ENCODE data around the gene RAB1B. TPM values are rescaled to one million over a fixed set of nuclear protein-coding genes. Genes with fewer than 3 reads are reported as not detected.
A peak's percentile ranks its signal among the peaks of the same experiment; 100 is the strongest.

The RAB1B gene
- total RNA-seq, 2 experiments from 2014 or later: 118 to 124 TPM

DNA sequence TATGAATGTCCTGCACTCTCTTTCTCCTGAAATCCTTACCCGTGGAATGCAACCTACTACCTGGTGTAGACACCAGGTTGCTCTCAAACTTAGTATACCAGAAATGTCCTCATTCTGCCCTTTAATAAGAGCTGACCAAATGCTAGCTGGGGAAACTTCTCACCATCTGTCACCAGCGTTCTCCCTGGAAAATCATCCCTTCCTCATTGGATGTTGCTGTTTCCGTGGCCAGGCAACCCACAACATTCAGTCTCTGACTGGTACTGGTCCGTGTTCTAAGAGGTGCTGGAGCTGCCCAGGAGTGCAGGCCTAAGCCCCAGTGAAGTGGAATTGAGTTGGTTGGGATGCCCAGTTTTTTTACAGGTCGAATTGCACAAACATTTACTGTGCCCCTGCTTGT is 40.7 kb upstream of the RAB1B start:
- ChIA-PET CTCF (interaction anchor here (0.9 to 1.1 kb wide), 3 partner anchors 42 to 183 kb away, joined by 3 to 4 read pairs (median 3); no protein-coding TSS in a partner anchor), POLR2A (no interaction called here)
- Mint-ChIP-seq H3K36me3 (peaks cover 16% of the 10 kb centered on the region), H3K27ac (peak overlapping the region; percentile 13), H3K27me3 (no peaks in the 10 kb centered on the region), H3K4me3 (no peak overlapping the region), H3K9me3 (no peaks in the 10 kb centered on the region), H3K4me1 (ENCODE audit: low read depth) (peaks cover 9% of the 10 kb centered on the region)
- no peak for DNase-seq
- intact Hi-C loops (cut with micrococcal nuclease): no loop called here

DNA sequence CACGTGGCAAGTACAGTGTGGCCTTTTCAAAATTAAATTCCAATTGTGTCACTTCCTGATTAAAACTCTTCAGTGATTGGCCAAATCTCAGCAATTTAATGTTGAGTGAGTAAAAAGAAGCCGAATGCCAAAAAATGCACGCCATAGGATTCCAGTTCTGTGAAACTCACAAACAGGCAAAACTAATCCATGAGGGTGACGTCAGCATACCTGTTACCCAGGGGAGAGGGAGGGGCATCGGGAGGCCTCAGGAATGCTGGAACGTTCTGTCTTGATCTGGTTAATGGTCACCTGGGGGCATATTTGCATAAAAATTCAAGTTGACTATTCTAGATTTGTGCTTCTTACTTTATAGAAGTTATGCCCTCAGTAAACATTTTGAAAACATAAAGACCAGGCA is 39.9 kb upstream of the RAB1B start:
- peaks cover 20% of the 10 kb centered on the region for H3K36me3 Mint-ChIP-seq
- peaks cover 7% of the 10 kb centered on the region for H3K4me1 Mint-ChIP-seq (ENCODE audit: low read depth)
- no peaks in the 10 kb centered on the region for H3K27me3 Mint-ChIP-seq
- H3K27ac Mint-ChIP-seq: no peak overlapping the region
- DNase-seq: no peak
- no peak overlapping the region for H3K4me3 Mint-ChIP-seq
- H3K9me3 Mint-ChIP-seq: no peaks in the 10 kb centered on the region
- CTCF ChIA-PET: interaction anchor here (0.9 kb wide), 1 partner anchor 184 kb away, joined by 3 read pairs; no protein-coding TSS in a partner anchor
- intact Hi-C loops (cut with micrococcal nuclease): no loop called here
- POLR2A ChIA-PET: no interaction called here

DNA sequence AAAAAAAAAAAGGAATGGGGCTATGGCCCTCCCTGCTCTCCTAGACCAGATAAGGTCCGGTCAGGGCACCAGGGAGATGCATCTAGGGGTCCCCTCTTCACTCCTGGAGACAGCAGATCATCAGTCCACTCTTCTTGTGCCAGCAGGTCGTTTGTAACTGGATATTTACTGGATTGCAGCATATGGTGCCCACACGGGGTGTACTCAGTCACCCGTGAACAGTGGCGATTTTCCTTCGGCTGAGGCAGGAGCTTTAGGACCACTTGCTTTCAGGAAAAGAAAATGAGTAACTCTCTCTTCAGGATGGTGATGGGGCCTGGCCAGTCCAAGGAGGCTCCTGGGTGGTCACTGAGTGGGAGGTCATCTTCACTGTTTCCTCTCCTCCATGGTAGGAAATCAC is 38.3 kb upstream of the RAB1B start:
- peaks cover 7% of the 10 kb centered on the region for H3K4me1 Mint-ChIP-seq (ENCODE audit: low read depth)
- H3K4me3 Mint-ChIP-seq: no peak overlapping the region
- POLR2A ChIA-PET: no interaction called here
- CTCF ChIA-PET: no interaction called here
- peaks cover 24% of the 10 kb centered on the region for H3K36me3 Mint-ChIP-seq
- no peak for DNase-seq
- intact Hi-C loops (cut with micrococcal nuclease): no loop called here
- no peaks in the 10 kb centered on the region for H3K9me3 Mint-ChIP-seq
- no peaks in the 10 kb centered on the region for H3K27me3 Mint-ChIP-seq
- H3K27ac Mint-ChIP-seq: no peak overlapping the region

DNA sequence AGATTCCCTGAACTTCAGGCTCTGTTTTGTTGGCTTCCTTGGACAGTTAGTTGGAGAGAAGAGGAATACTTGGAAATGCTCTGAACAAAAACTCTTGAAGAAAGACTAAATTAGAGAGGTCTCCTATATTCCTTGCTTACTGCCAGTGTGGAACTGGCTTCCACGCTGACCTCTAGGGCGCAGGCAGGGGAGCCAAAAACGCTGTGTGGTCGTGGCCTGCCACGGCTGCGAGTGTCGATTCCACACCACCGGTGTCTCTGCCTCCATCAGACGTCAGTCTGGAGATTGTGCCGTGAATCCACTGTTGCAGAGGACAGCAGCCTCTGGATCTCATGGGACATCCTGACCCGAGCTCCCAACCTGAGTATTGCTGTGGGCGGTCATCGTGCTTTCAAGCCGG is 37.5 kb upstream of the RAB1B start:
- intact Hi-C loops (cut with micrococcal nuclease): no loop called here
- no peak for DNase-seq
- H3K4me1 Mint-ChIP-seq (ENCODE audit: low read depth): peaks cover 6% of the 10 kb centered on the region
- ChIA-PET CTCF (no interaction called here), POLR2A (no interaction called here)
- H3K27me3 Mint-ChIP-seq: no peaks in the 10 kb centered on the region
- H3K36me3 Mint-ChIP-seq: peaks cover 31% of the 10 kb centered on the region
- no peak overlapping the region for H3K4me3 Mint-ChIP-seq
- no peaks in the 10 kb centered on the region for H3K9me3 Mint-ChIP-seq
- no peak overlapping the region for H3K27ac Mint-ChIP-seq

DNA sequence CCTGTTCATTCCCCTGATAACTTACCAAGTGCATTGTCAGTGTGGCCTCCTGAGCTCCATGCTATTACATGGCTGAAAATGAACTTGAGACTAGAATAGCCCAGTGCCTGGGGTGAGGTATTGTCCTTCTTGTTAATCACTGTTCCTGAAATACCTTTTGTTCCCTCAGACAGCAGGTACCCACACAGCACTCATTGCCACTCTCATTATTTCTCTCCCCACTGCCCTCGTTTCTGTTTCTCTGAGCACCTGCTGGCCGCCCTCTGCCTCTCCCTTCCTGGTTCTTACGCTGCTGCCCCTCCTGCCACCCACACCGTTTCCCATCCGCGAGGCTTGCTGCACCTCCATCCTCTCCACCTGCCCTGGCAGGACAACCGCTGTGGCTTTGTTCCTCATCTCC is 36.9 kb upstream of the RAB1B start:
- ChIA-PET CTCF (no interaction called here), POLR2A (no interaction called here)
- H3K27ac Mint-ChIP-seq: no peak overlapping the region
- H3K36me3 Mint-ChIP-seq: peaks cover 31% of the 10 kb centered on the region
- H3K4me1 Mint-ChIP-seq (ENCODE audit: low read depth): peaks cover under 1% of the 10 kb centered on the region
- no peaks in the 10 kb centered on the region for H3K9me3 Mint-ChIP-seq
- no peaks in the 10 kb centered on the region for H3K27me3 Mint-ChIP-seq
- intact Hi-C loops (cut with micrococcal nuclease): no loop called here
- no peak overlapping the region for H3K4me3 Mint-ChIP-seq
- DNase-seq: no peak

DNA sequence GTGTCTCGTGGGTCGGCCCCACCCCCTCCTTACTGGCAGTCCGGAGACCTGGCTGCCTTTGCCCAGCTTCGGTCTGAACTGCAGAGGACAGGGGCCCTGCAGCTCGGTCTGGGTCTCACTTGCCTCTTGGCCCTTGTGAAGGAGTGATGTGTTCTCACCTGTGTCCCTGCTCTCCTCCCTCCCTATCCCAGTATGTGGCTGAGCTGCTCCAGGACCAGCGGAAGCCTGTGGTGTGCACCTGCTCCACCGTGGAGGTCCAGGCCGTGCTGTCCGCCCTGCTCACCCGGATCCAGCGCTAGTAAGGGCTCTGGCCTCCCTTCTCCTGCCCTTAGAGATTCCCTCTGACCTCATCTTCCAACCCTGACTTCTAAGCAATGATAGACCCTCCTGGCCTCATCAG is 35.7 kb upstream of the RAB1B start:
- peaks cover 35% of the 10 kb centered on the region for H3K36me3 Mint-ChIP-seq
- POLR2A ChIA-PET: no interaction called here

DNA sequence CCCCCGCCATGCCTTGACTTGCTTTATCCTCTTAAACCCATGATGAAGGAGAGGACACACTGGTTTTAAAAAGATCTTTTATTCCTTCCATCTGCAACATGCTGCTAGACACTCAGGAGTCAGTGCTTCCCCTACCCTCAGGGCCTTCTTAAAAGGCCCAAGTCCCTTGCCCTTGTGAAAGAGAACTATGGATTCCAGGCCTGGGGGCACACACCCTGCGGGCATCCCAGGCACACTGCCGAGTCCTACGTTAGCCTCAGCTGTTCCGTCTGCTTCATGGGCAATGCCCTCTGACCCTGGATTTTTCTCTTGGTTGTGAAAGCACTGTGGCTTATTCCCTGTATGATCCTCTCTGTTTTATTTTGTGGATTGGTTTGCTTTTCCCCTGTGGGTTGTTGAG is 35.1 kb upstream of the RAB1B start:
- no peak overlapping the region for H3K27ac Mint-ChIP-seq
- no peaks in the 10 kb centered on the region for H3K27me3 Mint-ChIP-seq
- intact Hi-C loops (cut with micrococcal nuclease): no loop called here
- no peak overlapping the region for H3K4me3 Mint-ChIP-seq
- peaks cover 33% of the 10 kb centered on the region for H3K36me3 Mint-ChIP-seq
- no peaks in the 10 kb centered on the region for H3K9me3 Mint-ChIP-seq
- ChIA-PET CTCF (no interaction called here), POLR2A (no interaction called here)
- no peak for DNase-seq
- H3K4me1 Mint-ChIP-seq (ENCODE audit: low read depth): no peaks in the 10 kb centered on the region

More for the DNA sequence above, 35.7 kb upstream of the RAB1B start:
- no peak overlapping the region for H3K27ac Mint-ChIP-seq
- H3K9me3 Mint-ChIP-seq: no peaks in the 10 kb centered on the region
- intact Hi-C loops (cut with micrococcal nuclease): loop anchor here (1.0 kb wide), 1 partner anchor 22 kb away; no protein-coding TSS in a partner anchor
- no peaks in the 10 kb centered on the region for H3K27me3 Mint-ChIP-seq
- H3K4me1 Mint-ChIP-seq (ENCODE audit: low read depth): no peaks in the 10 kb centered on the region
- no peak for DNase-seq
- CTCF ChIA-PET: no interaction called here
- no peak overlapping the region for H3K4me3 Mint-ChIP-seq

DNA sequence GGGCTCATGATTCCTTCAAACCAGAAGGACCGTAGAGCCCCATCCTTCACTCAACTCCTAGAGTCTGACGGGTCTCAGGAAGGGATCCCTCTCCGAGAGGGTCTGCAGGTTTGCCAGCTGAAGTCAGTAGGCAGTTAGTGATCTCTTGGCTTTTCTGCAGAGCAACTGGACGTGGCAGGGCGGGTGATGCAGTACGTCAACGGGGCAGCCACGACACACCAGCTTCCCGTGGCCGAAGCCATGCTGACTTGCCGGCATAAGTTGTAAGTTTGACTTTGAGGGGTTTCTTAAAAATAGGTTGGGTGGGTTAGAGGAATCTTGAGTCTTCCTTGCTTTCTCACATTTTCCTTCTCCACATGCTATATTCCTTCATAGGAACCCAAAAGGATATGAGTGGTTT is 33.3 kb upstream of the RAB1B start:
- CTCF ChIA-PET: no interaction called here
- Mint-ChIP-seq H3K4me3 (no peak overlapping the region), H3K27me3 (no peaks in the 10 kb centered on the region), H3K27ac (peak overlapping the region; percentile 10), H3K36me3 (peaks cover 34% of the 10 kb centered on the region), H3K4me1 (ENCODE audit: low read depth) (no peaks in the 10 kb centered on the region), H3K9me3 (no peaks in the 10 kb centered on the region)
- DNase-seq: no peak
- intact Hi-C loops (cut with micrococcal nuclease): no loop called here
- POLR2A ChIA-PET: no interaction called here

DNA sequence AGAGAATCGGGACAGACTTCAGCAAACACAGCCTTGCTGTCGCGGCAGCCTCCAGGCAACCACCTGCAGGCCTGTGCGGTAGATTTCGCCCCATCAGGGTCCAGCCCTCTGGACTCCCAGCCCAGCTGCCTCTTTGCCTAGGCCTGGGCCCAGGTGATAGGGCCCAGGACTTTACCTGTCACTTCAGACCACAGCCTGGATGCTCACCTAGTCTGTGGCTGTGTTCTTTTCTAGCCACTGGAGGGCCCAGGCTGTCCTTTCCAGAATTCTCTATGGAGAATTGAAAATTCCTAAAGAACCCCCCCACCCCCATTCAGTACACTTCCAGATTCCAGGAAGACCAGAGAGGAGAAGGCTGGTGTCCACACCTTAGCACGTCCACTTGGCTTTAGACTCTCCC is 30.6 kb upstream of the RAB1B start:
- intact Hi-C loops (cut with micrococcal nuclease): no loop called here
- Mint-ChIP-seq H3K36me3 (peaks cover 39% of the 10 kb centered on the region), H3K9me3 (no peaks in the 10 kb centered on the region), H3K27me3 (no peaks in the 10 kb centered on the region), H3K27ac (peak overlapping the region; percentile 39), H3K4me1 (ENCODE audit: low read depth) (no peaks in the 10 kb centered on the region), H3K4me3 (no peak overlapping the region)
- CTCF ChIA-PET: interaction anchor here (1.1 kb wide), 1 partner anchor 12 kb away, joined by 3 read pairs; no protein-coding TSS in a partner anchor
- POLR2A ChIA-PET: interaction anchor here (1.2 kb wide), 1 partner anchor 14 kb away, joined by 3 read pairs; no protein-coding TSS in a partner anchor
- no peak for DNase-seq

DNA sequence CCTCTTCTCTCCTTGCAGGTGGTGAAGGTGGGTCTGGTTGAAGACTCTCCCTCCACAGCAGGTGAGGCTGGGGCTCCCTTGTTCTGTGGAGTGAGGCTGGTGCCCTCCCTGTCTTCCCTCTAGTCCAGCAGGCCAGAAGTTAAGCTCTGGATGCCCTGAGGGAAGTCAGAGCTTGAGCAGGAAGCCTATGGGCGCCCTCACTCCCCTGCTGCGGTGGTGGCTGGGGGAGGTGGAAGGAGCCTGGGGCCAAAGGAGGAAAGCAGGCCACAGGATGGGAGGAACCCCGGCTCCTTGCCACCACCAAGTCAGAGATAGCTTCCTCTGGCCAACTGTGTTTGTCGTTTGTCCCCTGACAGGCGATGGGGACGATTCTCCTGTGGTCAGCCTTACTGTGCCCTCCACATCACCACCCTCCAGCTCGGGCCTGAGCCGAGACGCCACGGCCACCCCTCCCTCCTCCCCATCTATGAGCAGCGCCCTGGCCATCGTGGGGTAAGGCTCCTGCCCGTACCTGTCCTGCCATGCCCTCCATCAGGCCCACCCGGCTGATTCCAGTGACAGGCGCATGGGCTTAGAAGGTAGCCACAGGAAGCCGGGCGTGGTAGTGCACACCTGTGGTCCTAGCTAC is 29.5 kb upstream of the RAB1B start:
- ChIA-PET CTCF (no interaction called here), POLR2A (interaction anchor here (1.2 kb wide), 1 partner anchor 13 kb away, joined by 3 read pairs; no protein-coding TSS in a partner anchor)
- H3K27me3 Mint-ChIP-seq: no peaks in the 10 kb centered on the region
- no peaks in the 10 kb centered on the region for H3K9me3 Mint-ChIP-seq
- no peaks in the 10 kb centered on the region for H3K4me1 Mint-ChIP-seq (ENCODE audit: low read depth)
- intact Hi-C loops (cut with micrococcal nuclease): no loop called here
- H3K27ac Mint-ChIP-seq: no peak overlapping the region
- H3K4me3 Mint-ChIP-seq: no peak overlapping the region
- DNase-seq: no peak
- peaks cover 38% of the 10 kb centered on the region for H3K36me3 Mint-ChIP-seq

DNA sequence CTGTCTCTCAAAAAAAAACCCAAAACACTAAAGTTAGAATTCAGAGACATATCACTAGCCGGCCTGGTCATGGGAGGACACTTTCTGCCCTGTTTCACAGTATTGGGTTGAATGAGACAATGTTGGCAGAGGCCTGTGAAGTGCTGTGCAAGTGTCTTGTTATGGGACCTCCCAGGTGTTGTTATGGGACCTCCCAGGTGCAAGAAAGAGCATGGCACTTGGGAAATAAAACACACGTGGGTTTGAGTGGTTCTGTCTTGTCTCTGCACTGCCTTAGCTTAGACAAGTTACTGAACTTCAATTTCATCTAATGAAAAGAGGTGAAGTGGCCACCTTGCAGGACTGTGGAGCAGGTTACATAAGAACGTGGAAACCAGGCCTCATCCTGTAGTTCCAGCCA is 28.9 kb upstream of the RAB1B start:
- no peaks in the 10 kb centered on the region for H3K9me3 Mint-ChIP-seq
- peaks cover 38% of the 10 kb centered on the region for H3K36me3 Mint-ChIP-seq
- DNase-seq: no peak
- H3K4me3 Mint-ChIP-seq: no peak overlapping the region
- intact Hi-C loops (cut with micrococcal nuclease): no loop called here
- no peaks in the 10 kb centered on the region for H3K4me1 Mint-ChIP-seq (ENCODE audit: low read depth)
- CTCF ChIA-PET: no interaction called here
- no peaks in the 10 kb centered on the region for H3K27me3 Mint-ChIP-seq
- no peak overlapping the region for H3K27ac Mint-ChIP-seq
- POLR2A ChIA-PET: no interaction called here

DNA sequence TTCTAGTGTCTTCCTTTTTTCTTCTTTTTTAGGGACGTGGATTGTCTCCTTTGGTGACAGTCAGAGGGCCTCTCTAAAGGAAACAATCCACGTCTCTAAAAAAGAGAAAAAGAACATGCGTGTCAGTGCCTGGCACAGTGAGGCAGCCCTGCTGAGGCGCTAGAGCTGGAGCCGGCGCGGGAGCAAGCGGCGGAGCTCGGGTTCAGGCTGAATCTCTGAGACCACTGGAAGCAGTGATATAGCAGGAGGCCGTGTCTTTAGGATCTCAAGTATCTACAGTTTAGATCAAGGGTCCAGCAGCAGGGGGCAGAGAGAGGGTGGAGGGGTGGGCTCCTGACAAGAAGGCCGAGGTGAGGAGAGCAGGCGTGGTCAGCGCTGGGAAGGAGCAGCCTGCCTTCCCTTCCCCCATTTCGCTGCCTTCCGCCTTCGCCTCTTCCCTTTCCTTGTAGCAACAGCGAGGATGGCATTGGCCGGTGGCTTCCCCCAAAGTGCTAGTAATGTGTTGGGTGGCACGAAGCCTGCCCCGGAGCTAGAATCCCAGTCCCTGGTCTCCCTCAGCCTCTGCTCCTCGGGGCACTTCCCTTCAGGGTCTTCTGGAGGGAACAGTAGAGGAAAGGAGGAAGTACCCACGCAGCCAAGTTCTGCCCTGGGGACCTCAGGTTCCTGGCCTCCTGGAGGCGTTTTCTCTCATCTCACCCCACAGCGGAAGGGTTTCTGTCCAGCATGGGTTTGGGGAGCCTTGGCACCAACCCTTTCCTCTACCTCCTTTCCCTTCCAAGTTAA is 28.2 kb upstream of the RAB1B start:
- intact Hi-C loops (cut with micrococcal nuclease): no loop called here
- Mint-ChIP-seq H3K9me3 (no peaks in the 10 kb centered on the region), H3K36me3 (peaks cover 36% of the 10 kb centered on the region), H3K27ac (no peak overlapping the region), H3K4me3 (no peak overlapping the region), H3K27me3 (no peaks in the 10 kb centered on the region), H3K4me1 (ENCODE audit: low read depth) (no peaks in the 10 kb centered on the region)
- no peak for DNase-seq
- ChIA-PET CTCF (interaction anchor here (1.6 to 2.0 kb wide), 2 partner anchors 17 to 18 kb away, joined by 3 to 6 read pairs; no protein-coding TSS in a partner anchor), POLR2A (no interaction called here)

DNA sequence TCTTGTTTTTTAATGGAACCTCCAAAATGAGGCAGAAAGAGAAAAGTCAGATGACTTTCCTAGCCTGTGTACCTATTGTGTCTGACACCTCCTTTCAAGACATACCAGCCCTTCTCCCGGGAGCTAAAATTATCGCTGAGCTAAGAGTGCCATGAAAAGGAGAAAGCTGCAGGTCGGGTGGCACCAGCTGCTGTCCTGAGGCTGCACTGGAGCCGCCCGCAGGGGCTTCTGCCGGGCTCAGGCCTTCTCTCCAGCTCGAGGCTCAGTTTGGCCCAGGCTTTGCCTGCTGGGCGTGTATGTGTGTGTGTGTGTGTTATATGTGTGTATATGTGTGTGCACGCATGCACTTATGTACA is 27.7 kb upstream of the RAB1B start:
- Mint-ChIP-seq H3K36me3 (peaks cover 30% of the 10 kb centered on the region), H3K27me3 (no peaks in the 10 kb centered on the region), H3K9me3 (no peaks in the 10 kb centered on the region), H3K4me1 (ENCODE audit: low read depth) (no peaks in the 10 kb centered on the region), H3K27ac (no peak overlapping the region), H3K4me3 (no peak overlapping the region)
- intact Hi-C loops (cut with micrococcal nuclease): no loop called here
- ChIA-PET POLR2A (no interaction called here), CTCF (interaction anchor here (1.6 to 2.0 kb wide), 2 partner anchors 17 to 19 kb away, joined by 3 to 6 read pairs; no protein-coding TSS in a partner anchor)
- no peak for DNase-seq
